HG03521 (cell line): ENCODE measurements around the gene TSPAN32.
"Not testable (repeated sequence)": the region's sequence is repeated elsewhere in the genome, so short reads cannot be mapped to it uniquely, and the experiment has no call there.

ENCODE experiments used
- ATAC-seq: cut with Tn5 transposase; IDR thresholded peaks from one replicate; pipeline ENCODE4 v1.9.1; 2021; ENCODE audit warnings: mild to moderate bottlenecking, moderate library complexity; ENCODE audit not compliant: unreplicated experiment

Gene TSPAN32

GRCh38 chr11:2332569-2332968 lies 30.8 kb downstream of the TSPAN32 start:
- ATAC-seq = not testable (repeated sequence)

GRCh38 chr11:2333486-2334205 lies 31.8 kb downstream of the TSPAN32 start:
- not testable (repeated sequence) for ATAC-seq

- not testable (repeated sequence) for ATAC-seq
Measured at GRCh38 chr11:2335286-2335685, 33.5 kb downstream of the TSPAN32 start.

GRCh38 chr11:2338760-2339159 lies 36.9 kb downstream of the TSPAN32 start:
- not testable (repeated sequence) for ATAC-seq

GRCh38 chr11:2342557-2342956 lies 40.7 kb downstream of the TSPAN32 start:
- ATAC-seq = no peak

- ATAC-seq = no peak
Measured at GRCh38 chr11:2342981-2343380, 41.2 kb downstream of the TSPAN32 start.

GRCh38 chr11:2343502-2343901 lies 41.7 kb downstream of the TSPAN32 start:
- no peak for ATAC-seq

- no peak for ATAC-seq
Measured at GRCh38 chr11:2345050-2345449, 43.2 kb downstream of the TSPAN32 start.

GRCh38 chr11:2346014-2346413 lies 44.2 kb downstream of the TSPAN32 start:
- ATAC-seq = no peak

- ATAC-seq = no peak
Measured at GRCh38 chr11:2346586-2347307, 44.9 kb downstream of the TSPAN32 start.

GRCh38 chr11:2347308-2347830 lies 45.6 kb downstream of the TSPAN32 start:
- no peak for ATAC-seq

- ATAC-seq = no peak
Measured at GRCh38 chr11:2348986-2349385, 47.2 kb downstream of the TSPAN32 start.

GRCh38 chr11:2351701-2352100 lies 49.9 kb downstream of the TSPAN32 start:
- no peak for ATAC-seq

GRCh38 chr11:2352420-2352819 lies 50.6 kb downstream of the TSPAN32 start:
- no peak for ATAC-seq

GRCh38 chr11:2355000-2355644 lies 53.3 kb downstream of the TSPAN32 start:
- no peak for ATAC-seq

GRCh38 chr11:2357246-2357645 lies 55.4 kb downstream of the TSPAN32 start:
- ATAC-seq = no peak

GRCh38 chr11:2357651-2358050 lies 55.8 kb downstream of the TSPAN32 start:
- ATAC-seq = not testable (repeated sequence)

GRCh38 chr11:2358754-2359442 lies 57.1 kb downstream of the TSPAN32 start:
- ATAC-seq = no peak

- no peak for ATAC-seq
Measured at GRCh38 chr11:2359557-2359956, 57.7 kb downstream of the TSPAN32 start.

GRCh38 chr11:2360081-2360642 lies 58.3 kb downstream of the TSPAN32 start:
- no peak for ATAC-seq

- no peak for ATAC-seq
Measured at GRCh38 chr11:2361565-2361964, 59.8 kb downstream of the TSPAN32 start.
